K562 (cell line): ENCODE measurements around the gene CHMP2A. TPM values are rescaled to one million over a fixed set of nuclear protein-coding genes. Genes with fewer than 3 reads are reported as not detected.

Experiments used
- ATAC-seq: fragments of 200-7000 bp; cut with Tn5 transposase; 3 replicates; pipeline ENCODE4 v1.9.1; 2020; ENCODE audit warnings: moderate library complexity
- BruUV-seq: library from RNA; stranded (reverse); fragments of 400-500 nt; replicated peaks from 2 replicates; lab custom pipeline; 2021; lab: Mats Ljungman, UMichigan
- CTCF ChIA-PET: fragments of 300-600 bp; formaldehyde crosslinking; extraction: SDS; loops from one replicate; lab custom pipeline; 2021; ENCODE audit warnings: low intra/inter-chr PET ratio; lab: Yijun Ruan, JAX
- POLR2A ChIA-PET: fragments of 300-600, 350-650 bp; sonication (Branson Sonifier 250); formaldehyde crosslinking; extraction: SDS; loops from one replicate; lab custom pipeline; 2021; ENCODE audit warnings: antibody characterized with exemption, inconsistent platforms; lab: Yijun Ruan, JAX
- DNase-seq, 4 experiments: peaks; one replicate each; pipeline versions ENCODE4 v3.0.0 to v3.0.0-alpha.2; 2011 to 2018; ENCODE audit warnings: low spot score in 3 of 4, mixed read lengths in 3 of 4; ENCODE audit errors: extremely low read depth in 1 of 4
- FAIRE-seq: peaks from 2 replicates; lab custom pipeline; 2011; peaks lifted over from hg19 to GRCh38; lab: Jason Lieb, UNC
- H2AFZ ChIP-seq: 2 replicates; pipeline ENCODE4 v1.6.0; 2011; ENCODE audit warnings: low read depth, low read length, control low read depth, inconsistent platforms
- H3K27ac ChIP-seq: fragments of 200-600 bp; 3 replicates; pipeline ENCODE4 v1.8.0; 2011; ENCODE audit warnings: low read depth, mild to moderate bottlenecking, control low read depth, inconsistent platforms, low read length, moderate library complexity, mixed read lengths; ENCODE audit errors: extremely low read depth
- H3K27me3 ChIP-seq, 2 experiments: fragments of 300-600 bp in 1 of 2; 2 replicates in 1 of 2; 3 replicates in 1 of 2; pipeline versions ENCODE4 v1.6.0 to v1.8.0; 2011; ENCODE audit warnings: inconsistent platforms in 2 of 2, low read length in 2 of 2, mild to moderate bottlenecking in 1 of 2, mixed read lengths in 1 of 2, moderate library complexity in 1 of 2; ENCODE audit not compliant: control insufficient read depth in 2 of 2, insufficient read depth in 2 of 2
- H3K36me3 ChIP-seq: fragments of 300-600 bp; 3 replicates; pipeline ENCODE4 v1.8.0; 2011; ENCODE audit warnings: mild to moderate bottlenecking, low read length, inconsistent platforms; ENCODE audit not compliant: control insufficient read depth, insufficient read depth
- H3K4me1 ChIP-seq, 2 experiments: fragments of 200-600 bp in 1 of 2; replicated peaks in 1 of 2; 2 replicates in 1 of 2; 3 replicates in 1 of 2; pipeline versions ENCODE4 v1.5.1 to v1.8.0; 2011; ENCODE audit warnings: inconsistent platforms in 2 of 2, low read length in 2 of 2, mild to moderate bottlenecking in 1 of 2, mixed read lengths in 1 of 2, moderate library complexity in 1 of 2; ENCODE audit not compliant: control insufficient read depth in 2 of 2, insufficient read depth in 2 of 2
- H3K4me2 ChIP-seq: 2 replicates; pipeline ENCODE4 v1.6.1; 2011; ENCODE audit warnings: low read length, control low read depth, inconsistent platforms, mixed read lengths; ENCODE audit not compliant: insufficient read depth
- H3K4me3 ChIP-seq: fragments of 200-600 bp; sonication (generic), shearing (Covaris generic); 2 replicates; pipeline ENCODE4 v1.5.1; 2016; ENCODE audit warnings: control low read depth, inconsistent platforms
- H3K79me2 ChIP-seq: fragments of 200-600 bp; 3 replicates; pipeline ENCODE4 v1.8.0; 2011; ENCODE audit warnings: low read length, inconsistent platforms; ENCODE audit not compliant: control insufficient read depth, insufficient read depth
- H3K9ac ChIP-seq, 2 experiments: 2 replicates each; pipeline versions ENCODE4 v1.6.0 to v1.6.1; 2011; ENCODE audit warnings: low read depth in 2 of 2, low read length in 2 of 2, control low read depth in 1 of 2, inconsistent platforms in 1 of 2, mild to moderate bottlenecking in 1 of 2, mixed read lengths in 1 of 2; ENCODE audit not compliant: insufficient read depth in 1 of 2
- H3K9me1 ChIP-seq: one replicate; pipeline ENCODE4 v1.6.0; 2011; ENCODE audit warnings: inconsistent platforms, mild to moderate bottlenecking, low read length, moderate library complexity; ENCODE audit not compliant: control insufficient read depth, insufficient read depth
- H3K9me3 ChIP-seq: replicated peaks from 2 replicates; pipeline ENCODE4 v1.5.1; 2011; ENCODE audit warnings: low read depth, low read length, inconsistent platforms; ENCODE audit not compliant: control insufficient read depth, insufficient read depth
- H4K20me1 ChIP-seq: replicated peaks from 2 replicates; pipeline ENCODE4 v1.6.1; 2011; ENCODE audit warnings: low read length, inconsistent platforms, mixed read lengths; ENCODE audit not compliant: control insufficient read depth, insufficient read depth
- CXXC5 ChIP-seq: fragments of 250-450 bp; sonication (Bioruptor Pico); IDR thresholded peaks from 2 replicates; pipeline ENCODE4 v1.8.0; 2022; ENCODE audit warnings: inconsistent platforms, mild to moderate bottlenecking, moderate library complexity
- KAT2B ChIP-seq: IDR thresholded peaks from one replicate; pipeline ENCODE4 v1.6.1; 2012; ENCODE audit warnings: low read depth, mild to moderate bottlenecking, control low read depth, inconsistent platforms, low read length, moderate library complexity
- LARP7 ChIP-seq: fragments of 450-650 bp; IDR thresholded peaks from 2 replicates; pipeline ENCODE4 v1.6.1; 2016
- MTA1 ChIP-seq: fragments of 450-650 bp; IDR thresholded peaks from 2 replicates; pipeline ENCODE4 v1.6.1; 2017; ENCODE audit warnings: borderline replicate concordance
- MXI1 ChIP-seq: IDR thresholded peaks from 2 replicates; pipeline ENCODE4 v1.6.1; 2011; ENCODE audit warnings: low read depth, mild to moderate bottlenecking, improper control_type of control experiment, low read length
- NFRKB ChIP-seq: fragments of 450-650 bp; IDR thresholded peaks from 2 replicates; pipeline ENCODE4 v1.6.1; 2016; ENCODE audit warnings: low read depth
- OTX1 ChIP-seq: fragments of 450-650 bp; formaldehyde crosslinking; IDR thresholded peaks from 2 replicates; pipeline ENCODE4 v1.4.0; 2022; ENCODE audit warnings: mild to moderate bottlenecking
- POLR2B ChIP-seq: fragments of 450-650 bp; IDR thresholded peaks from 2 replicates; pipeline ENCODE4 v1.6.1; 2018; ENCODE audit warnings: low read depth; ENCODE audit not compliant: partially characterized antibody
- POLR2G ChIP-seq: fragments of 200-400 bp; formaldehyde crosslinking; IDR thresholded peaks from 2 replicates; pipeline ENCODE4 v1.6.1; 2017; ENCODE audit warnings: low read depth, mild to moderate bottlenecking, antibody characterized with exemption, low read length, moderate library complexity
- PRMT5 ChIP-seq: sonication (generic); formaldehyde crosslinking; IDR thresholded peaks from 2 replicates; pipeline ENCODE4 v1.5.0; 2020; ENCODE audit warnings: missing genetic modification reagents
- PYGO2 ChIP-seq: fragments of 450-650 bp; IDR thresholded peaks from 2 replicates; pipeline ENCODE4 v1.6.1; 2016; ENCODE audit warnings: mild to moderate bottlenecking, missing genetic modification characterization, moderate library complexity, missing compliant biosample characterization
- TARDBP ChIP-seq: fragments of 450-650 bp; IDR thresholded peaks from 2 replicates; pipeline ENCODE4 v1.6.1; 2016
- ZNF165 ChIP-seq: fragments of 250-450 bp; sonication (Bioruptor Pico); IDR thresholded peaks from 2 replicates; pipeline ENCODE4 v1.4.0; 2020; ENCODE audit warnings: borderline replicate concordance
- WGBS: fragments of 100-300 bp; shearing (Covaris generic); methylation state at CpG from one replicate; pipeline ENCODE4 v1.1.6; 2016; ENCODE audit warnings: low coverage, mixed read lengths; ENCODE audit not compliant: insufficient coverage; ENCODE audit errors: missing lambda C conversion rate; 5-methylcytosine and 5-hydroxymethylcytosine counted together
- in situ Hi-C: fragments of 300-500 bp; cut with MboI; formaldehyde crosslinking; loops from 4 replicates; pipeline ENCODE4 v1.15.0; 2018; ENCODE audit warnings: inconsistent platforms, mixed read lengths
- intact Hi-C: fragments of 100-400 bp; cut with micrococcal nuclease; formaldehyde crosslinking; loops from 2 replicates; pipeline ENCODE4 v1.14.2; 2022
- polyA plus RNA-seq, 8 experiments: library from polyadenylated mRNA; depleted of rRNA in 4 of 8; stranded (reverse) in 5 of 8; unstranded in 3 of 8; fragments of >200 nt; fragmentation: Nextera tagmentation in 2 of 8; fragmentation: Illumina TruSeq in 1 of 8; extraction: Ambion mirVana in 2 of 8; extraction: Trizol in 1 of 8; gene quantifications; 2 replicates each; pipeline versions ENCODE4 v1.2.1 to v1.2.3, GENCODE V29; 2011 to 2014; ENCODE audit warnings: inconsistent platforms in 1 of 8, missing spikeins in 1 of 8
- total RNA-seq, 7 experiments: library from RNA; depleted of rRNA in 6 of 7; stranded (reverse); fragments of >200 nt in 6 of 7; fragmentation: Illumina TruSeq in 2 of 7; extraction: Trizol in 2 of 7; gene quantifications; 2 replicates each; pipeline versions ENCODE4 v1.2.1 to v1.2.3, GENCODE V29; 2011 to 2021; ENCODE audit warnings: low replicate concordance in 1 of 7
- TF ChIP-seq, protein P1 (sequence below): fragments of 250-450 bp; sonication (Bioruptor Pico); IDR thresholded peaks from 2 replicates; pipeline ENCODE4 v1.8.0; 2021; ENCODE audit warnings: borderline replicate concordance, mild to moderate bottlenecking, moderate library complexity; ENCODE audit not compliant: poor library complexity, severe bottlenecking
- TF ChIP-seq, protein P2 (sequence below): sonication (generic); formaldehyde crosslinking; IDR thresholded peaks from 2 replicates; pipeline ENCODE4 v1.8.1; 2023; ENCODE audit warnings: mild to moderate bottlenecking, missing genetic modification reagents
- TF ChIP-seq, protein P3 (sequence below), 3 experiments: IDR thresholded peaks in 2 of 3; conservative IDR thresholded peaks in 1 of 3; 2 replicates each; pipeline ENCODE4 v1.5.1; 2011 to 2012; ENCODE audit warnings: low read length in 3 of 3, mild to moderate bottlenecking in 3 of 3, control low read depth in 2 of 3, improper control_type of control experiment in 1 of 3, inconsistent platforms in 1 of 3, low read depth in 1 of 3, mixed read lengths in 1 of 3, moderate library complexity in 1 of 3; ENCODE audit not compliant: insufficient read depth in 2 of 3
- TF ChIP-seq, protein P4 (sequence below): sonication (generic); formaldehyde crosslinking; IDR thresholded peaks from 2 replicates; pipeline ENCODE4 v1.8.0; 2022; ENCODE audit warnings: mild to moderate bottlenecking, low read depth, missing genetic modification reagents

The CHMP2A gene
- total and polyA plus RNA-seq, 9 of the 15 experiments (the other 6 are each of a cell fraction or from before 2014, with no cell fraction given), result 57.6 to 159 (median 87.2) TPM

DNA sequence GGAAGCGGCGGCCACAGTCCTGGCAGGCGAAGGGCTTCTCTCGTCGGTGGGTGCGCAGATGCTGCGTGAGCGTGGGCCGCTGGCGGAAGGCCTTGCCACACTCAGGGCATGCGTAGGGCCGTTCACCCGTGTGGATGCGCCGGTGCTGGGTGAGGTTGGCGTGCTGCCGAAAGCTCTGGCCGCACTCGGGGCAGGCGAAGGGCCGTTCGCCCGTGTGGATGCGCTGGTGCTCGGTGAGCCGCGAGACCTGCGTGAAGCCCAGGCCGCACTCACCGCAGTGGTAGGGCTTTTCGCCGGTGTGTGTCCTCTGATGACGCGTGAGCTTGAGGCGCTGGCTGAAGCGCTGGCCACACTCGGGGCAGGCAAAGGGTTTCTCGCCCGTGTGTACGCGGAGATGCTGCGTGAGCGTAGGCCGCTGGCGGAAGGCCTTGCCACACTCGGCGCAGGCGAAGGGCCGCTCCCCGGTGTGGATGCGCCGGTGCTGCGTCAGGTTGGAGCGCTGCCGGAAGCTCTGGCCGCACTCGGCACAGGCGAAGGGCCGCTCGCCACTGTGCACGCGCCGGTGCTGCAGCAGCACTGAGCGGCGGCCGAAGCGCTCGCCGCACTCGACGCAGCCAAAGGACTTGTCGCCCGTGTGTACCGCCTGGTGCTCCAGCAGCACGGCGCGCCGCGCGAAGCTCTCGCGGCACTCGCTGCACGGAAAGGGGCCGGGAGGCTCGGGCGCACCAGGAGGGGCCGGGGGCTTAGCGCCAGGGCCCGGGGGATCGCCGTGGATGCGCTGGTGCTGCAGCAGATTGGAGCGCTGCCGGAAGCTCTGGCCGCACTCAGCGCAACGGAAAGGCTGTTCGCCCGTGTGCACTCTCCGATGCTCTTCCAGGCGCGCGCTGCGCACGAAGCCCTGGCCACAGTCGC lies 7.5 kb upstream of the CHMP2A start:
- Histone ChIP-seq H3K9ac (no peak overlapping the region; a peak in 1 of 4 replicates), H4K20me1 (no peaks in the 10 kb centered on the region), H3K27me3 (no peaks in the 10 kb centered on the region), H2AFZ (no peak overlapping the region), H3K36me3 (peaks cover 11% of the 10 kb centered on the region; the same call in 2 of the 3 replicates), H3K9me3 (no peaks in the 10 kb centered on the region), H3K79me2 (peaks cover 28% of the 10 kb centered on the region), H3K4me3 (no peak overlapping the region), H3K27ac (no peak overlapping the region), H3K4me1 (peaks cover 8 to 38% of the 10 kb centered on the region in 2 experiments; a peak in 4 of 5 replicates), H3K4me2 (no peak overlapping the region), H3K9me1 (no peaks in the 10 kb centered on the region)
- POLR2A ChIA-PET, result interaction anchor here (0.9 kb wide), 1 partner anchor 9 kb away, joined by 3 read pairs; no protein-coding TSS in a partner anchor
- ATAC-seq, result no peak
- in situ Hi-C loops (no loop called here), intact Hi-C loops (no loop called here)
- no TSS peak for BruUV-seq
- 97% methylated on average over 43 of the region's 107 CpGs for whole genome bisulfite sequencing
- CTCF ChIA-PET, result interaction anchor here (0.7 kb wide), 1 partner anchor 19 kb away, joined by 3 read pairs; no protein-coding TSS in a partner anchor
- no peak for FAIRE-seq
- DNase-seq, result no peak
- no peak for TF ChIP-seq MXI1
- no peak for TF ChIP-seq MTA1
- TF ChIP-seq, protein P1, sequence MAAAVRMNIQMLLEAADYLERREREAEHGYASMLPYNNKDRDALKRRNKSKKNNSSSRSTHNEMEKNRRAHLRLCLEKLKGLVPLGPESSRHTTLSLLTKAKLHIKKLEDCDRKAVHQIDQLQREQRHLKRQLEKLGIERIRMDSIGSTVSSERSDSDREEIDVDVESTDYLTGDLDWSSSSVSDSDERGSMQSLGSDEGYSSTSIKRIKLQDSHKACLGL (CRISPR knock-in tag), result no peak
- TF ChIP-seq NFRKB, result no peak
- TF ChIP-seq OTX1 (CRISPR knock-in tag), result no peak
- TF ChIP-seq, protein P2, sequence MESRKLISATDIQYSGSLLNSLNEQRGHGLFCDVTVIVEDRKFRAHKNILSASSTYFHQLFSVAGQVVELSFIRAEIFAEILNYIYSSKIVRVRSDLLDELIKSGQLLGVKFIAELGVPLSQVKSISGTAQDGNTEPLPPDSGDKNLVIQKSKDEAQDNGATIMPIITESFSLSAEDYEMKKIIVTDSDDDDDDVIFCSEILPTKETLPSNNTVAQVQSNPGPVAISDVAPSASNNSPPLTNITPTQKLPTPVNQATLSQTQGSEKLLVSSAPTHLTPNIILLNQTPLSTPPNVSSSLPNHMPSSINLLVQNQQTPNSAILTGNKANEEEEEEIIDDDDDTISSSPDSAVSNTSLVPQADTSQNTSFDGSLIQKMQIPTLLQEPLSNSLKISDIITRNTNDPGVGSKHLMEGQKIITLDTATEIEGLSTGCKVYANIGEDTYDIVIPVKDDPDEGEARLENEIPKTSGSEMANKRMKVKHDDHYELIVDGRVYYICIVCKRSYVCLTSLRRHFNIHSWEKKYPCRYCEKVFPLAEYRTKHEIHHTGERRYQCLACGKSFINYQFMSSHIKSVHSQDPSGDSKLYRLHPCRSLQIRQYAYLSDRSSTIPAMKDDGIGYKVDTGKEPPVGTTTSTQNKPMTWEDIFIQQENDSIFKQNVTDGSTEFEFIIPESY (CRISPR knock-in tag), result peak; percentile 86
- TF ChIP-seq, protein P3, sequence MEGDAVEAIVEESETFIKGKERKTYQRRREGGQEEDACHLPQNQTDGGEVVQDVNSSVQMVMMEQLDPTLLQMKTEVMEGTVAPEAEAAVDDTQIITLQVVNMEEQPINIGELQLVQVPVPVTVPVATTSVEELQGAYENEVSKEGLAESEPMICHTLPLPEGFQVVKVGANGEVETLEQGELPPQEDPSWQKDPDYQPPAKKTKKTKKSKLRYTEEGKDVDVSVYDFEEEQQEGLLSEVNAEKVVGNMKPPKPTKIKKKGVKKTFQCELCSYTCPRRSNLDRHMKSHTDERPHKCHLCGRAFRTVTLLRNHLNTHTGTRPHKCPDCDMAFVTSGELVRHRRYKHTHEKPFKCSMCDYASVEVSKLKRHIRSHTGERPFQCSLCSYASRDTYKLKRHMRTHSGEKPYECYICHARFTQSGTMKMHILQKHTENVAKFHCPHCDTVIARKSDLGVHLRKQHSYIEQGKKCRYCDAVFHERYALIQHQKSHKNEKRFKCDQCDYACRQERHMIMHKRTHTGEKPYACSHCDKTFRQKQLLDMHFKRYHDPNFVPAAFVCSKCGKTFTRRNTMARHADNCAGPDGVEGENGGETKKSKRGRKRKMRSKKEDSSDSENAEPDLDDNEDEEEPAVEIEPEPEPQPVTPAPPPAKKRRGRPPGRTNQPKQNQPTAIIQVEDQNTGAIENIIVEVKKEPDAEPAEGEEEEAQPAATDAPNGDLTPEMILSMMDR (IDR thresholded peaks at IDR 0.05 in 2 of 3, conservative IDR thresholded peaks at IDR 0.05 in 1 of 3; ENCODE audit: insufficient read depth in 2 of 3, low read depth in 1 of 3, low read length in 3 of 3), result no peak
- TF ChIP-seq POLR2G, result peak; percentile 71
- no peak for TF ChIP-seq PRMT5 (CRISPR knock-in tag)
- no peak for TF ChIP-seq LARP7
- TF ChIP-seq POLR2B, result no peak
- TF ChIP-seq ZNF165 (CRISPR knock-in tag), result no peak
- TF ChIP-seq, protein P4, sequence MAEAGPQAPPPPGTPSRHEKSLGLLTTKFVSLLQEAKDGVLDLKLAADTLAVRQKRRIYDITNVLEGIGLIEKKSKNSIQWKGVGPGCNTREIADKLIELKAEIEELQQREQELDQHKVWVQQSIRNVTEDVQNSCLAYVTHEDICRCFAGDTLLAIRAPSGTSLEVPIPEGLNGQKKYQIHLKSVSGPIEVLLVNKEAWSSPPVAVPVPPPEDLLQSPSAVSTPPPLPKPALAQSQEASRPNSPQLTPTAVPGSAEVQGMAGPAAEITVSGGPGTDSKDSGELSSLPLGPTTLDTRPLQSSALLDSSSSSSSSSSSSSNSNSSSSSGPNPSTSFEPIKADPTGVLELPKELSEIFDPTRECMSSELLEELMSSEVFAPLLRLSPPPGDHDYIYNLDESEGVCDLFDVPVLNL (CRISPR knock-in tag), result no peak
- TF ChIP-seq KAT2B, result no peak
- TF ChIP-seq TARDBP, result no peak
- TF ChIP-seq CXXC5 (CRISPR knock-in tag), result no peak
- no peak for TF ChIP-seq PYGO2 (tag)
